Measurements from ENCODE around the gene CDK9.

The CDK9 gene

DNA sequence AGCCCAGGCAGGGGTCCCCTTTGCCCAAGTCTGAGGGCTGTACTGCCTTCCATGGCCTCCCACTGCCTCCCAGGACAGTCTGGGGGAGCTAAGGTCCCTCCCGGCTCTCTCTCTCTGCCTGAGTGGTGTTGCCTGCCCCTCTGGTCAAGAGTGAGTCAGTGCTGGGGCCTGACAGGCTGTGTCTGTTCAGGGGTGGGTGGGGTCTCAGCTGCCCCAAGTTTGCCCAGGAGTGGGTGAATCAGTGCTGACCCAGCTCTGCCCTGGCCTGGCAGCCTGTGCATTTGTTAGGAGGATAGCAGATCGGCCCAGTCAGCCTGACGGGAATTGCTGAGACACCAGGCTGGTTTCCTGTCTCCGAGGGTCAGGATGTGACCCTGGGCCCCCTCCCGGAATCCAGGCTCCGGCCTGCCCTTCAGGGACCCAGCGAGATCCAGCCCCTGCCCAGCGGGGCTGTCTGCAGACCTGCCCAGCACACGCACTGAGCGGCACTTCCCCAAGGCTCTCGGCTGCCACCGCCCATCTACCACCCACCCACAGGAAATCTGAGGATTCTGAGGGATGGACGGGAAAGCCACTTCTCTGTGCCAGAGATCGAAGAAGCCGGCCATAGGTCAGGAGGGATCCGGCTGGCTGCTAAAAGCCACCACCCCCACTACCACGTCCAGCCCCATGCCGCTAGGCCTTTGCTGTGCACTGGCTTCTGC lies 52.7 kb downstream of the CDK9 start:
- Histone ChIP-seq H3K27ac (ENCODE audit: low read depth, low read length) (peak overlapping the region; percentile 63), H3K9me3 (ENCODE audit: low read length) (no peaks in the 10 kb centered on the region), H3K4me1 (ENCODE audit: insufficient read depth, low read length) (peaks cover 23% of the 10 kb centered on the region), H3K4me3 (ENCODE audit: low read depth in 1 of 2, low read length in 2 of 2) (no peak overlapping the region), H3K27me3 (ENCODE audit: control insufficient read depth in 1 of 2, insufficient read depth in 2 of 2, low read length in 2 of 2) (no peaks in the 10 kb centered on the region), H3K9ac (ENCODE audit: low read length) (peak overlapping the region; percentile 9), H3K36me3 (ENCODE audit: insufficient read depth, low read length) (no peaks in the 10 kb centered on the region)
